HuH-7.5 (cell line): ENCODE data around the gene PADI4.

Experiments
- DNase-seq: peaks from one replicate; pipeline ENCODE4 v3.0.0; 2011; ENCODE audit warnings: low spot score

Gene PADI4

GRCh38 chr1:17350928-17351446 is 43.0 kb downstream of the PADI4 start:
- no peak for DNase-seq

- DNase-seq = no peak
Observed at GRCh38 chr1:17351598-17352324, 43.8 kb downstream of the PADI4 start.

DNA sequence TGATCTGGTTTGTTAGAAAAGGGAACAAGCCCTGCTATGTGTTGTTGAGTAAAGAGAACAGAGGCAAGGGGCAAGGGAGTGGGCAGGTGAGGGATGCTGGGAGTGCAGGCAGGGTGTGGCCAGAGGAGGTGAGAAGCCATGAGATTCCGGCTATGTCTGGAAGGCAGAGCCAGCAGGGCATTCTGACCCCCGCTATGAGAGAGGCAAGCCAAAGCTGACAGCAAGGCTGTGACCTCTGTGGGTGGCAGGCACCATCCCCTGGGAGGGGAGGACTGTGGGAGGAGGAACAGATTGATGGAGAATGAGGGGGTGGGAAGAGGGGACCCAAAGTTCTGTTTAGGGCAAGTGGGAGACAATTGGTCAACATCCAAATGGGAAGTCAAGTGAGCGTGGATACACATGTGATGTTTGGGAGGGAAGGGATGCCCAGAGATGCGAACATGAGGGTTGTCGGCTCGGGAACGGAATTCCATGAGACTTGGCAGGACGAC is 44.5 kb downstream of the PADI4 start:
- DNase-seq = no peak

GRCh38 chr1:17355898-17356297 is 47.9 kb downstream of the PADI4 start:
- no peak for DNase-seq

- DNase-seq = no peak
Observed at GRCh38 chr1:17356387-17357026, 48.5 kb downstream of the PADI4 start.

DNA sequence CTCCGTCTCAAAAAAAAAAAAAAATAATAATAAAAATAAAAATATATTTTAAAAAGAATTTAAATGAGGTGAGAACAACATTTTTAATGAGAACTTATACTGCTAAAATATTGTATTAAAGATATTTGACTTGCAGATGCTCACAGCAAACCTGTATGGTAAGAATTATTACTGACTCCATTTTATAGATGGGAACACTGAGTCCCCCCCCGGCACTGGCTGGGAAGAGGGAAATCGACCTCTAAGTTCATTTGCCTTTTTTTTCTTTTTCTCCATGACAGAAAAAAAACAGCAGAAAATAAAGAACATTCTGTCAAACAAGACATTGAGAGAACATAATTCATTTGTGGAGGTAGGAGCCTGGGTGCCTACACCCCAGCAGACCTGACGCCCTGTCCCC is 50.6 kb downstream of the PADI4 start:
- no peak for DNase-seq

DNA sequence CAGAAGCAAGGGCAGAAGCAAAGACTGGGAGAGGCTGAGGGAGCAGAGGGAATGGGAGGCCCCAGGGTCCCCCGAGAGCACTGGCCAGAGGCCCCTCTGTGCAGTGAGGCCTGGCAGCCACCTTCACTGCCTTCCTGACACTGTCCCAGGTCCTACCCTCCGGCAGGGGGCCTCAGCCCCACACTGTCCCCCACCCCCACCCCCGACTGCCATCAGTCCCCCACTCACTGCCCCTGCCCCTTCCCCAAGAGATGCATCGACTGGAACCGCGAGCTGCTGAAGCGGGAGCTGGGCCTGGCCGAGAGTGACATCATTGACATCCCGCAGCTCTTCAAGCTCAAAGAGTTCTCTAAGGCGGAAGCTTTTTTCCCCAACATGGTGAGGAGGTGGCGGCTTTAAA is 51.0 kb downstream of the PADI4 start:
- no peak for DNase-seq

- DNase-seq = no peak
Observed at GRCh38 chr1:17359808-17360207, 51.8 kb downstream of the PADI4 start.

DNA sequence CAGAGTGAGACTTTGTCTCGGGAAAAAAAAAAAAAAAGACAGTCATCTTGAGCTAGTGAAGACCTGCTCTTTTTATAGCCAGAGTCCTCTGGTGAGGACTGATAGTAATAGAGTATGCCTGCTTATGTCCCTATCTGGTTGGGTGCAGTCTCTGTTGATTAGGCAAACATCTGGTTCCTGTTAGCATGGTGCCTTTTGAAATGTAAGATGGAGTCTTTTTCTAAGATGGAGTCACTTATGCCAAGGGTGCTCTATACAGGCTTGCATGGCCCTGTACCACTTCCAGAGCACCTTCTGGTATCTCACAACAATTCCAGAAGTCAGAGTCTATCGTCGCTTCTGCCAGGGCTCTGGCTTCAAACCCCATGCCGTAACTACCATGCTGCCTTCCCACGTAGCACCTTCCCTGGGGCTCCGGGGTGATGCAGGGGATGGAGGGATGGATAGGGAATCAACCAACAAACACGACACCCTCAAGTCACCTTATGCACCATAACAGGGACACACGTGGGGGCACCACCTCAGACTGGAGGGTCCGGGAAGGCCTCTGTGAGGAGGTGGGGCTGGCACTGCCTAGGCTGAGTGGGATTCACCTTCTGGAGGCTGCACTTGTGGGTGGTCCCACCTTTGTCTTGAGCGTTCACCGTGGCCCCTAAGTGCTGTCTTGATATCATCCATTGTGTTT is 52.4 kb downstream of the PADI4 start:
- DNase-seq = no peak

DNA sequence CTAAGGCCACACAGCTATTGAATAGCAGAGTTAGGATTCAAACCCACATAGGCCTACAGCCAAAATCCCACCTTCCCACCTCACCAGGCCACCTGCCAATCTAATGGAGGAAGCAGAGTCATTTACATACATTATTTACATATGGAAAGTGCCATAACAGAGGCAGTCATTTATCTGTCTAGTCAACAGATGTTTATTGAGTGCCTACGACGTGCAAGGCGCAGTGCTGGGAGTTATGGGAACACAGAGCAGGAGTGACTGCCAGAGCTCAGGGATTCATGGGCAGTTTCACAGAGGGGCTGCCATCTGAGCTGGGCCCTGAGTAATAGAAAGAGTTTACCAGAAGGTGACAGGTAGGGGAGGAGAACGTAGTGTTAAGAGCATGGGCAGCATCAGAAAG is 53.7 kb downstream of the PADI4 start:
- no peak for DNase-seq

GRCh38 chr1:17363351-17363750 is 55.4 kb downstream of the PADI4 start:
- no peak for DNase-seq

DNA sequence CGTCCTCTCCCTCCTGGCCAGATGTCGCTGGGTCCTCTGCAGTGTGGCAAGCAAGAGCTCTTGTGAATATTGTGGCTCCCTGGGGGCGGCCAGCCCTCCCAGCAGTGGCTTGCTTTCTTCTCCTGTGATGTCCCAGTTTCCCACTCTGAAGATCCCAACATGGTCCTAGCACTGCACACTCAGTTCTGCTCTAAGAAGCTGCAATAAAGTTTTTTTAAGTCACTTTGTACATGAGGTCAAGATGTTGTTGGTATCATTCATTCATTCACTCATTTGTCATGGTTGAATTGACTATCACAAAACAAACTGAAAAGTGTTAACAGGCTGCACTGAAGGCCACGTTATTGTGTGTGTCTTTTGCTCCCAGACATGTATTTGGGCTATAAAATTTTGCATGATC is 55.8 kb downstream of the PADI4 start:
- DNase-seq = no peak

DNA sequence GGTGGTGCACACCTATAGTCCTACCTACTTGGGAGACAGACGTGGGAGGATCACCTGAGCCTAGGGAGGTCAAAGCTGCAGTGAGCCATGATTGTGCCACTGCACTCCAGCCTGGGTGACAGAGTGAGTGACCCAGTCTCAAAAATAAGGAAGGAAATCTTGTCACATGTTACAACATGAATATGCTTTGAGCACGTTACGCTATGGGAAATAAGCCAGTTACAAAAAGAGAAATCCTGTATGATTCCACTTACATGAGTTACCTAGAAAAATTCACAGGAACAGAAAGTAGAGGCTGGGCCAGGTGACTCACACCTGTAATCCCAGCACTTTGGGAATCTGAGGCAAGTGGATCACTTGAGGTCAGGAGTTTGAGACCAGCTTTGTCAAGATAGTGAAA is 57.3 kb downstream of the PADI4 start:
- DNase-seq = no peak

- no peak for DNase-seq
Observed at GRCh38 chr1:17369466-17369865, 61.5 kb downstream of the PADI4 start.

GRCh38 chr1:17370618-17371017 is 62.6 kb downstream of the PADI4 start:
- DNase-seq = peak; percentile 37

DNA sequence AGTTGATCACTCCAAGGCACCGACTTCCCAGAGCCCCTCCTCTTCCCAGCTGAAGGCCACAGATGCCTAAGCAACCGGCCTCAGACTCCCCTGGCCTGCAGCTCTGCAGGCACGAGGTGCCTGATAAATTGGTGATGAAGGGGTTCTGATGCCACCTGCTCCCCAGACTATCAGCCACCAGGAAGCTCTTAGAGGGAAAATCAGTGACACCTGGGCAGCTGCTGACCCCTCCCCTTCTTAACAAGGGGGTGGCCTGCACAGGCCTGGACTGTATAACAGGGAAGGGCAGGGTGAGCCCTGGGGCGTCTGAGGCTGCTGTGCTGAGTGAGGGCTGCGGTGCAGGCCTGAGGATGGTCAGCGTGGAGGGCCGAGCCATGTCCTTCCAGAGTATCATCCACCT is 63.9 kb downstream of the PADI4 start, which contains the start of gene PADI6:
Gene PADI6 (plus strand): TSS at position 301 of the 400 bp plus-strand sequence. CDS start 50 bp downstream, at position 351.
- no peak for DNase-seq

GRCh38 chr1:17372955-17373354 is 65.0 kb downstream of the PADI4 start:
- no peak for DNase-seq

GRCh38 chr1:17375651-17376050 is 67.7 kb downstream of the PADI4 start:
- DNase-seq = no peak

DNA sequence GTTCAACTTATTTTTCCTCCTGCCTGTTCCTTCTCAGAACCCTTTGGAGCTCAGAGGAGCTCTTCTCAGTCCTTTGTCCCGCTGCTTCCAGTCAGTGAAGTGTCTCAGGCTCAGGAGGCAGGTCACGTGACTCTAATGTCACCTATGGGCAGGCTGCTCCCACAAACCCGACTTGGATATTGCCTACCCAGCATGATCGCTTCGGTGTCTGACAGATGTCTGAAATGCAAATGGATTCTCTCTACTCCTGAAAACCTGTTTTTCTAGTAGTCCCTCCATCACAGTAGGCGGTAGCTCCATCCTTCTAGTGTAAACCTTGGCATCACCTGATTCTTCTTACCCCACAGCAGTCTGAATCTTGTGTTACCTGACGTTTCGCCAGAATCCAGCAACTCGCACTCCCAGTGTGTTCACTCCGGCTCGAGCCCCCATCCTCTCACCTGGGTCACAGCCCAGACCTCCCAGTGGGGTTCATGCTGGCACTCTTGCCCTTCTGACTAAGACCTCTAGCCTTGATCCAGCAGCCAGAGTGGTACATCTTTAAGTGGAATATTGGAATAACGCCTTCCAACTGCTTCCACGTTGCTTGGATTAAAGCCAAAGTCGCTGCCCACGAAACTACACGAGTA is 69.4 kb downstream of the PADI4 start:
- peak; percentile 34 for DNase-seq

DNA sequence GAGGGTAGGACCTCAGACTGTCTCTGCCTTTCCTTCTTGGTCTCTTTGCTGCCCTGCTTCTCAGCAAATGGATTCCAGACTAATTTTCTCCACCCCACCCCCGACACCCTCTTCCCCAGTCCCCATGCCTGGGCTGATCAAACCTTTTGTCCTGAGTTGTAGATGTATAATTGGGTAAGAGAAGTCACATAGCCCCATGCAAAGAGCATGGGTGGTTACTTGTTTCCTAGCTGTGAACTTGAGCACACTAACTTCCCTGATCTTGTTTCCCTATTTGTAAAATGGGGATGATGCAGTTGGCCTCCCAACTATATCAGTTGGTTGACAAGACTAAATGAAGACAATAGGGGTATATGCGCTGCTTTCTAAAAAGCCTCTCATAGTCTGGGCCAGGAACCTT is 73.2 kb downstream of the PADI4 start:
- no peak for DNase-seq

GRCh38 chr1:17392199-17392740 is 84.3 kb downstream of the PADI4 start:
- DNase-seq = no peak

DNA sequence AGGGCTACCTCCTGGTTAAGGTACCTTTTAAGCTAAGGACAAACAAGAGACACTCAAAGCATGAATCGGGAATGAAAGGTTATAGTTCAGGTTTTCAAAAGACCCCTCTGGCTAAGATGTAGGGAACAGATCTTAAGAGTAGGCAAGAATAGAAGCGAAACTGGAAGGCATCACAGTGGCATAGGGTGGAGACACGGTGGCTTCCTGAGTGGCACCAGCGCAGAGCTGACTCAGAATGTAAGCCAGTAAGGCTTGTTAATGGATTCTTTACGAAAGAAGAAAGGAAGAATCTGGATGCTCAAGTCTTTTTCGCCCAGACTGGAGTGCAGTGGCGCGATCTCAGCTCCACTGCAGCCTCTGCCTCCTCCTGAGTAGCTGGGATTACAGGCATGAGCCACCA is 85.2 kb downstream of the PADI4 start:
- no peak for DNase-seq
